KMS-11 (cell line): ENCODE data around the gene KRT17.
A peak's percentile ranks its signal among the peaks of the same experiment; 100 is the strongest.
"Not testable (repeated sequence)": the region's sequence is repeated elsewhere in the genome, so short reads cannot be mapped to it uniquely, and the experiment has no call there.

ENCODE experiments used
- H2AFZ ChIP-seq: fragments of 200-600 bp; sonication (generic); 2 replicates; pipeline ENCODE4 v1.6.1; 2016; ENCODE audit warnings: antibody characterized with exemption, mixed run types, low read depth
- H3K27ac ChIP-seq: fragments of 200-600 bp; sonication (generic); 2 replicates; pipeline ENCODE4 v1.6.1; 2016; ENCODE audit warnings: mild to moderate bottlenecking, mixed run types
- H3K27me3 ChIP-seq: fragments of 200-600 bp; sonication (generic); 2 replicates; pipeline ENCODE4 v1.6.1; 2017; ENCODE audit warnings: mild to moderate bottlenecking, low read depth, mixed run types, moderate library complexity; ENCODE audit not compliant: insufficient read depth
- H3K36me3 ChIP-seq: fragments of 200-600 bp; sonication (generic); 2 replicates; pipeline ENCODE4 v1.6.1; 2017; ENCODE audit warnings: mild to moderate bottlenecking, mixed run types; ENCODE audit not compliant: insufficient read depth
- H3K4me1 ChIP-seq: fragments of 200-600 bp; sonication (generic); 2 replicates; pipeline ENCODE4 v1.6.1; 2016; ENCODE audit warnings: mild to moderate bottlenecking, low read depth, mixed run types; ENCODE audit not compliant: poor library complexity, severe bottlenecking
- H3K4me2 ChIP-seq: fragments of 200-600 bp; sonication (generic); 2 replicates; pipeline ENCODE4 v1.7.0; 2016; ENCODE audit warnings: mild to moderate bottlenecking, mixed run types
- H3K4me3 ChIP-seq: fragments of 200-600 bp; sonication (generic); IDR thresholded peaks from 2 replicates; pipeline ENCODE4 v1.6.1; 2017; ENCODE audit warnings: low read depth, low read length, mixed read lengths; ENCODE audit not compliant: insufficient read depth
- H3K79me2 ChIP-seq: fragments of 200-600 bp; sonication (generic); 2 replicates; pipeline ENCODE4 v1.6.1; 2016; ENCODE audit warnings: low read depth, mixed run types; ENCODE audit not compliant: insufficient read depth
- H3K9ac ChIP-seq: fragments of 200-600 bp; sonication (generic); 2 replicates; pipeline ENCODE4 v1.6.1; 2016; ENCODE audit warnings: mild to moderate bottlenecking, mixed run types
- H4K20me1 ChIP-seq: fragments of 200-600 bp; sonication (generic); 2 replicates; pipeline ENCODE4 v1.6.1; 2016; ENCODE audit warnings: mild to moderate bottlenecking, mixed run types; ENCODE audit not compliant: insufficient read depth
- TF ChIP-seq, protein P1 (sequence below): fragments of 200-600 bp; sonication (generic); conservative IDR thresholded peaks from 2 replicates; pipeline ENCODE4 v1.6.1; 2017; ENCODE audit warnings: low read depth, mild to moderate bottlenecking, antibody characterized with exemption, low read length, moderate library complexity, mixed read lengths

KRT17 gene

GRCh38 chr17:41580244-41580575 is 44.2 kb downstream of the KRT17 start:
- Histone ChIP-seq H4K20me1 (no peaks in the 10 kb centered on the region), H3K4me3 (no peak overlapping the region), H3K4me2 (no peak overlapping the region; the same call in 1 of the 2 replicates), H3K9ac (no peak overlapping the region), H3K27me3 (peaks cover 15% of the 10 kb centered on the region; the same call in 1 of the 2 replicates), H3K4me1 (peaks cover 16% of the 10 kb centered on the region), H3K27ac (no peak overlapping the region), H3K79me2 (no peaks in the 10 kb centered on the region), H3K36me3 (no peaks in the 10 kb centered on the region), H2AFZ (0 out of 2 replicates have a peak overlapping the region, but pooled peaks have one; percentile 80)
- TF ChIP-seq, protein P1, sequence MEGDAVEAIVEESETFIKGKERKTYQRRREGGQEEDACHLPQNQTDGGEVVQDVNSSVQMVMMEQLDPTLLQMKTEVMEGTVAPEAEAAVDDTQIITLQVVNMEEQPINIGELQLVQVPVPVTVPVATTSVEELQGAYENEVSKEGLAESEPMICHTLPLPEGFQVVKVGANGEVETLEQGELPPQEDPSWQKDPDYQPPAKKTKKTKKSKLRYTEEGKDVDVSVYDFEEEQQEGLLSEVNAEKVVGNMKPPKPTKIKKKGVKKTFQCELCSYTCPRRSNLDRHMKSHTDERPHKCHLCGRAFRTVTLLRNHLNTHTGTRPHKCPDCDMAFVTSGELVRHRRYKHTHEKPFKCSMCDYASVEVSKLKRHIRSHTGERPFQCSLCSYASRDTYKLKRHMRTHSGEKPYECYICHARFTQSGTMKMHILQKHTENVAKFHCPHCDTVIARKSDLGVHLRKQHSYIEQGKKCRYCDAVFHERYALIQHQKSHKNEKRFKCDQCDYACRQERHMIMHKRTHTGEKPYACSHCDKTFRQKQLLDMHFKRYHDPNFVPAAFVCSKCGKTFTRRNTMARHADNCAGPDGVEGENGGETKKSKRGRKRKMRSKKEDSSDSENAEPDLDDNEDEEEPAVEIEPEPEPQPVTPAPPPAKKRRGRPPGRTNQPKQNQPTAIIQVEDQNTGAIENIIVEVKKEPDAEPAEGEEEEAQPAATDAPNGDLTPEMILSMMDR, result no peak

DNA sequence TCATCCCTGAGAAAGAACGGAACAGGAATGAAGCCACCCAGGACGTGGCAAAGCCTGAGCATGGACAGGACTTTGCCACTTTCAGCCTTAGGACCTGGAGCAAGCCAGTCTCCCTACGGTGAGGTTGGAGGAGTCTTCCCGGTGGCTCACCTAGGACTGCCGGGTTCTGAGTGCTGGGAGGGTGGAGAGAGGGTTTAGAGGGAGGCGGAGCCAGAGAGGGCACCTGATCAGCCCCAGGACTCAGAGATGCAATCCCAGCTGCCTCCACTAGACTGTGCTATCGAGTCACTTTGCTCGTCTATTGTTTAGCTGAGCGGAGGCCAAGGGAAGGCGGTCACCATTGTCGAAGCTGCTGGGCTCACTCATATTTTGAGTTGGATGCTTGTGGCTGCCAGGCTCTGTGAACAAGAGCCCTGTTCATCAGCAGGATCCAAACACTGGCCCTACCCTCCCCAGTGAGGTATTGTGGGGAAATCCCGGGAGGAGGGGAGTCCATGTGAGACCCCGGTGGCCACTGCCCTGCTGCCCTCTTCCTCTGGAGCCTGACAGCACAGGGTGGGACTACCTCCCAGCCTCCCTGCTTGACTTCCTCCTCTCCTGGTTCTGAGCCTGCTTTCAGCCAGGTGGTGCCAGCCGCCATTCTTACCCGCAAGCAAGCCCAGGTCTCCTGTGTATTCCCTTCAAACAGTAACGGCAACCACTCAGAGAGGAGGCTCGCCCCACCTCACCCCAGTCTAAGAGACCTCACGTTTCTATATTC is 44.7 kb downstream of the KRT17 start:
- Histone ChIP-seq H3K4me3 (no peak overlapping the region), H3K36me3 (no peaks in the 10 kb centered on the region), H2AFZ (peak overlapping the region; percentile 80; the same call in 1 of the 2 replicates), H3K27ac (no peak overlapping the region), H3K9ac (no peak overlapping the region), H3K27me3 (peaks cover 14% of the 10 kb centered on the region; the same call in 1 of the 2 replicates), H3K4me2 (peak overlapping the region; percentile 72), H4K20me1 (no peaks in the 10 kb centered on the region), H3K79me2 (no peaks in the 10 kb centered on the region), H3K4me1 (peaks cover 11% of the 10 kb centered on the region)
- TF ChIP-seq, protein P1, result peak; percentile 86

DNA sequence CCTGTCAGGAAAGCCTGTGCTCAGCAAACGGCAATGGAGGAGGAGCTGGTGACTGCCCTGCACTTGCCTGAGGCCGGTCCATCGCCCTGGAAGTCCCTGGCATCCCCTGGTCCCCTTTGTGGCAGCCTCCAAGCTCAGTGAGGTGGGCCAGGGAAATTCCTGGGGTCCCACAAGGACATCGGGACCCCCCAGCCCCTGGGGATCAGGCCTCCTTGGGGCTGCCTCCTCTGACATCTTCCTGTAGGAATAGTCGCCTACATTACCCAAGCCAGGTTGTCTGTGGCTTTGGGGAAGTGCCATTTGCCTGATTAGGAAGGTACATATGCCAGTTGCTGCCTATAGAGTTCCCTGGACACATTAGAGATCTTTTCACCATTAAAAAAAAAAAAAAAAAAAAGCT is 45.4 kb downstream of the KRT17 start:
- no peaks in the 10 kb centered on the region for H4K20me1 ChIP-seq
- peak overlapping the region; percentile 72 for H3K4me2 ChIP-seq
- H3K4me1 ChIP-seq, result peaks cover 6% of the 10 kb centered on the region
- no peak overlapping the region for H3K27ac ChIP-seq
- TF ChIP-seq, protein P1, result no peak
- no peak overlapping the region for H3K4me3 ChIP-seq
- H3K36me3 ChIP-seq, result no peaks in the 10 kb centered on the region
- H2AFZ ChIP-seq, result peak overlapping the region; percentile 80; the same call in 1 of the 2 replicates
- H3K79me2 ChIP-seq, result no peaks in the 10 kb centered on the region
- peaks cover 20% of the 10 kb centered on the region for H3K27me3 ChIP-seq
- H3K9ac ChIP-seq, result no peak overlapping the region

DNA sequence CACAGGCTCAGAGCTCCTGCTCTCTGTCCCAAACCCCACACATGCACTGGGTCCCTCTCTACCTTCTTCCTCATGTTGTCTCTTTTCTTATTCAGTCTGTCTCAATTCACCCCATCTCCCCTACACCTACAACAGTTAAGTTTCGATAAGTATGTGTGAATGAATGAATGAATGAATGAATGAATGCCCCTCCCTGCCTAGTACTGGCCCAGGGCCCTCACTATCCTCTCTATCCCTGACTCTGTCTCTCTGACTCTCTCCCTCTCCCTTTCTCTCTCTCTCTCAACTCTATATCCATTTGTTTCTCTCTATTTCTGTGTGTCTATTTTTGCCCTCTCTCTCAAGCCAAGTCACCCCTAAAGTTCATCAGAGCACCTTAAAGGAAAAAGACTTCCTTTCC is 45.8 kb downstream of the KRT17 start:
- Histone ChIP-seq H3K79me2 (no peaks in the 10 kb centered on the region), H3K4me2 (no peak overlapping the region), H3K27me3 (peaks cover 24% of the 10 kb centered on the region), H4K20me1 (no peaks in the 10 kb centered on the region), H3K27ac (no peak overlapping the region), H3K9ac (no peak overlapping the region), H2AFZ (no peak overlapping the region), H3K4me3 (no peak overlapping the region), H3K36me3 (no peaks in the 10 kb centered on the region), H3K4me1 (peaks cover 6% of the 10 kb centered on the region)
- TF ChIP-seq, protein P1, result no peak

- H3K27me3 ChIP-seq, result peaks cover 42% of the 10 kb centered on the region
- not testable (repeated sequence) for H3K4me2 ChIP-seq, H4K20me1 ChIP-seq, H3K27ac ChIP-seq, H3K79me2 ChIP-seq, H2AFZ ChIP-seq, H3K36me3 ChIP-seq, H3K4me1 ChIP-seq, H3K9ac ChIP-seq, H3K4me3 ChIP-seq
Measured at GRCh38 chr17:41576740-41577139, 47.6 kb downstream of the KRT17 start.
